ENCODE results near the gene TNIK. TPM values are rescaled to one million over a fixed set of nuclear protein-coding genes. Genes with fewer than 3 reads are reported as not detected.

Gene TNIK
- polyA plus RNA-seq, 1 donor from 2014 or later = 19.3 TPM

GRCh38 chr3:171352387-171352935 is 107.7 kb downstream of the TNIK start:
- no peaks in the 10 kb centered on the region for H3K36me3 ChIP-seq (ENCODE audit: insufficient read depth, low read length)

GRCh38 chr3:171351676-171352075 is 108.5 kb downstream of the TNIK start:
- no peaks in the 10 kb centered on the region for H4K20me1 ChIP-seq (ENCODE audit: insufficient read depth)
- no peaks in the 10 kb centered on the region for H3F3A ChIP-seq (ENCODE audit: insufficient read depth, low read length, poor library complexity, severe bottlenecking)
- H3K27me3 ChIP-seq (ENCODE audit: insufficient read depth, low read depth, low read length) = no peaks in the 10 kb centered on the region
- H3K4me3 ChIP-seq (ENCODE audit: low read length) = no peak overlapping the region
- H3K27ac ChIP-seq (ENCODE audit: low read length) = no peak overlapping the region
- no peaks in the 10 kb centered on the region for H3K79me2 ChIP-seq (replicated peaks; ENCODE audit: insufficient read depth, low read length)
- no peak overlapping the region for H2AFZ ChIP-seq (ENCODE audit: low read depth, low read length)
- no peak overlapping the region for H3K4me2 ChIP-seq (ENCODE audit: low read length)
- H3K9ac ChIP-seq (ENCODE audit: low read length) = no peak overlapping the region
- H3K9me3 ChIP-seq (ENCODE audit: low read length) = no peaks in the 10 kb centered on the region
- no peaks in the 10 kb centered on the region for H3K36me3 ChIP-seq (ENCODE audit: insufficient read depth, low read length)
- no peaks in the 10 kb centered on the region for H3K9me2 ChIP-seq (ENCODE audit: insufficient read depth, low read length)
- no peak for TF ChIP-seq POLR2AphosphoS5 (IDR thresholded peaks at IDR 0.05)

More at GRCh38 chr3:171352387-171352935, 107.7 kb downstream of the TNIK start:
- Histone ChIP-seq H3K27ac (ENCODE audit: low read length) (no peak overlapping the region), H3K27me3 (ENCODE audit: insufficient read depth, low read depth, low read length) (no peaks in the 10 kb centered on the region), H3K9me3 (ENCODE audit: low read length) (no peaks in the 10 kb centered on the region), H3K9ac (ENCODE audit: low read length) (no peak overlapping the region), H3K4me2 (ENCODE audit: low read length) (no peak overlapping the region), H3K9me2 (ENCODE audit: insufficient read depth, low read length) (no peaks in the 10 kb centered on the region), H3K4me3 (ENCODE audit: low read length) (no peak overlapping the region), H4K20me1 (ENCODE audit: insufficient read depth) (no peaks in the 10 kb centered on the region), H3F3A (ENCODE audit: insufficient read depth, low read length, poor library complexity, severe bottlenecking) (no peaks in the 10 kb centered on the region), H2AFZ (ENCODE audit: low read depth, low read length) (no peak overlapping the region), H3K79me2 (replicated peaks; ENCODE audit: insufficient read depth, low read length) (no peaks in the 10 kb centered on the region)
- TF ChIP-seq EP300 (conservative IDR thresholded peaks at IDR 0.05; ENCODE audit: poor library complexity, severe bottlenecking) = no peak
- no peak for TF ChIP-seq POLR2AphosphoS5 (IDR thresholded peaks at IDR 0.05)
- TF ChIP-seq EZH2 (IDR thresholded peaks at IDR 0.05; ENCODE audit: borderline replicate concordance, insufficient read depth, low read length, poor library complexity, severe bottlenecking) = no peak
- no peak for TF ChIP-seq TAF1 (IDR thresholded peaks at IDR 0.05; ENCODE audit: low read depth)
- TF ChIP-seq REST (IDR thresholded peaks at IDR 0.05; ENCODE audit: borderline replicate concordance) = no peak
- no peak for TF ChIP-seq RAD21 (conservative IDR thresholded peaks at IDR 0.05)
- TF ChIP-seq CTCF (IDR thresholded peaks at IDR 0.05; ENCODE audit: poor library complexity, severe bottlenecking) = no peak
- TF ChIP-seq MXI1 (conservative IDR thresholded peaks at IDR 0.05; ENCODE audit: poor library complexity, severe bottlenecking) = no peak
- no peak for TF ChIP-seq SMC3 (conservative IDR thresholded peaks at IDR 0.05; ENCODE audit: poor library complexity)
